Measurements from ENCODE around the gene MOAP1.
"Not testable (repeated sequence)": the region's sequence is repeated elsewhere in the genome, so short reads cannot be mapped to it uniquely, and the experiment has no call there.

Gene MOAP1

GRCh38 chr14:93142854-93143652 lies 41.6 kb downstream of the MOAP1 start:
- no peak for DNase-seq

- DNase-seq, result no peak
These were observed 46.8 kb downstream of the MOAP1 start for GRCh38 chr14:93137864-93138263.

- DNase-seq, result not testable (repeated sequence)
These were observed 48.2 kb downstream of the MOAP1 start for GRCh38 chr14:93136508-93136907.

GRCh38 chr14:93136009-93136408 lies 48.7 kb downstream of the MOAP1 start:
- no peak for DNase-seq

- no peak for DNase-seq
These were observed 49.3 kb downstream of the MOAP1 start for GRCh38 chr14:93135399-93135798.

GRCh38 chr14:93133464-93133863 lies 51.2 kb downstream of the MOAP1 start:
- no peak for DNase-seq

GRCh38 chr14:93132472-93133065 lies 52.1 kb downstream of the MOAP1 start:
- no peak for DNase-seq

Data from KG1 (cell line).